DMS53 treated with DMSO at 0.1 percent for 48 hours (cell line): ENCODE results near the gene AKAP3.

Source experiments
- DNase-seq: peaks from one replicate; lab custom pipeline; 2025; ENCODE audit not compliant: unreplicated experiment; lab: John Stamatoyannopoulos, UW

AKAP3 gene

GRCh38 chr12:4648501-4649357, at the start of gene AKAP3, which contains the start of gene NDUFA9:
Gene AKAP3, minus strand, starts transcription at chr12:4649051. Its CDS starts 10,855 bp downstream, at chr12:4638196.
Gene NDUFA9, plus strand, starts transcription at chr12:4649114. Its CDS starts 13 bp downstream, at chr12:4649127.
- DNase-seq, result peak; percentile 100

GRCh38 chr12:4690760-4691159, 41.9 kb upstream of the AKAP3 start:
- no peak for DNase-seq

DNA sequence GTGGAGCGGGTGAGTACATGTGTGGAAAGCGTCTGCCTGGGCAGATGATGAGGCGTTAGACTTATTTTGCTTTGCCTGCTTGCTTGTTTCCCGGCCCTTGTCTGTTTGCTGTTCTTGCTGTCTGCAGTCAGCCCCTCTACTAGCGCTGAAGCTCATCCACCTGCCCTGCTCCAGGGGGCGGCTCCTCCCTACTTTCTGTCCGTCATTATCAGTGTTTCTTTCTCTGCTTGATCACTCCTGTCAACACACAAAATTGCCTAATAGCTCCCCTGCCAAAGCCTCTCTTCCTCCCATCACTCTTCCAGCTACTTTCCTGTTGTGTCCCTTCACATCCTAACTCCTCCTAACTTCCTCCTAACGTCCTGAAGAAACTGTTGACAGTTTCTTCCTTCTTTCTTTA, 36.5 kb upstream of the AKAP3 start:
- no peak for DNase-seq

GRCh38 chr12:4681732-4682131, 32.9 kb upstream of the AKAP3 start:
- DNase-seq, result no peak

GRCh38 chr12:4679711-4680110, 30.9 kb upstream of the AKAP3 start:
- DNase-seq, result no peak

GRCh38 chr12:4665236-4665635, 16.4 kb upstream of the AKAP3 start:
- DNase-seq, result no peak

DNA sequence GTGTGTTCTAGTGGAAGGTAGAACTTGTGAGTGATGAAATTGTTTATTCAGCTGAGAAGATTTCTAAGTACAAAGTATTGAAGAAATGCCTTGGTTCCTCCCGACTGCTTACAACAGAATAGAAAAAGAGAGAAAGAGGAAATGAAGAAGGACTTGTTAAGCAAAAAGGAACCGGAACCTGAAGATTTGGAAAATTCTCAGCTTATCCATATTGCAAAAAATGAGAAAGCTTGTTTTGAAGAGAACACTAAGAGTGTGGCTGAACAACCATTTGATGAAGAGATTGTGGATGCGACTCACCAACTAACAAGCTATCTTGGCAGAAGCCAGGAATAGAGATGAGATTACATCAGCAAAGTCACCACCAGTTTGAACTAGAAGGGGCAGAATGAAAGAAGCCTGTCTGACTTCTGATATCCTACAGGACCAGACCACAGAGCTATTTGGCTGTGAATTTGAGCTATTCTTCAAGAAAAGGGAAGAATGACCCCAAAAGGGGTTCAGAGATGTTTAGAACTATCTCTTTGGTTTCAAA, 15.2 kb upstream of the AKAP3 start:
- no peak for DNase-seq

GRCh38 chr12:4653691-4654090, 4.8 kb upstream of the AKAP3 start:
- DNase-seq, result no peak

GRCh38 chr12:4653257-4653656, 4.4 kb upstream of the AKAP3 start:
- DNase-seq, result no peak

DNA sequence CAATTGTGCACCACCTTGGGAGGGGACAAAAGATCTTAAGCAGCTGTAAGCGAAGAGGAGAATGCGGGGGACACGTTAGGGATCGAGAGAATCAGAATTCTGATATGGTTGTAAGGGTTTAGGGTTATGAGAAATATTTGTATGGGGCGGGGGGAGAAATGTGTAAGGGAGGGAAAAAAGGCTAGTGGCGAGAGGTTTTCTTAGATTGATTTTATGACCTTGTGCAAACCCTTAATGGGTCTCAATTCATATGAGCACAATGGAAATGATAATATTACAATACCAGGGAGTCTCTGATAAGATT, 459 bp upstream of the AKAP3 start:
- no peak for DNase-seq

GRCh38 chr12:4648104-4648500, 749 bp downstream of the AKAP3 start:
- peak; percentile 100 for DNase-seq

- no peak for DNase-seq
Observed at GRCh38 chr12:4645023-4645422, 3.8 kb downstream of the AKAP3 start.

GRCh38 chr12:4643747-4644146, 5.1 kb downstream of the AKAP3 start:
- DNase-seq, result no peak

GRCh38 chr12:4630262-4630661, 18.6 kb downstream of the AKAP3 start:
- no peak for DNase-seq

DNA sequence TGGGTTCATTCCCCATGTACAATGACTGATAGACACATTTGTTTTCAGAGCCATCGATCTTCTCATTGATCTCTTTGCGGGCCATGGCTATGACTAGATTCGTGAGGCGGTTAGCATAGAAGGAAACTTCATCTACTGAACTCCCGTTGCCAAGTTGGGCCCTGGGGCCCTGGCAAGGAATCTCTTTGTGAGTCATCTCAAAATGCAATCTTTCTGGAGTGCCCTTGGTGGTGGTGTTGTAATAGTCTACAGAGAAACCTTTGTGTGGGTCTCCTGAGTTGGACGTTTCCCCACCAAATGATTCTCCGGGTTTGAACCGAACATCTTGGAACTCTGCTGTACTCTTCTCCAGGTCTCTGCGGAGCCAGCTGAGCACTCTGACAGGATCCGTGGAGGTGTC, 20.4 kb downstream of the AKAP3 start:
- no peak for DNase-seq

DNA sequence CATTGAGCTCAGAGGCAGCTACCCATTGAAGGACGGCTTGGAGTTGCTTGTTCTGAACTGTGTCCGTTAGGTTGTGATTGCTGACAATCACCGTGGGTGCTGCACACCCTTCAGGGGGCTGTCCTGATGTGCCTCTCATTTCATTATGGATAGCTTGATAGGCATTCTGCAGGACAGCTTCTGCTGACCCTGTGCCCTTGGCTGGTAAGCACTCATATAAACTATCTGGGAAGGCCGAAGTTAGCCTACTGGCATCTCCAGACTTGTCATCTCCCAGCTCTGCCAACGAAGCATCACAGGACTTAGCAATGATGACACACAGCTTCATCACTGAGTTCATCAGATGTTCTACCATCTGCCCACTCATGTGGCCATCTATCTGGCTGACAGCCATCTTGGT, 22.3 kb downstream of the AKAP3 start:
- no peak for DNase-seq

DNA sequence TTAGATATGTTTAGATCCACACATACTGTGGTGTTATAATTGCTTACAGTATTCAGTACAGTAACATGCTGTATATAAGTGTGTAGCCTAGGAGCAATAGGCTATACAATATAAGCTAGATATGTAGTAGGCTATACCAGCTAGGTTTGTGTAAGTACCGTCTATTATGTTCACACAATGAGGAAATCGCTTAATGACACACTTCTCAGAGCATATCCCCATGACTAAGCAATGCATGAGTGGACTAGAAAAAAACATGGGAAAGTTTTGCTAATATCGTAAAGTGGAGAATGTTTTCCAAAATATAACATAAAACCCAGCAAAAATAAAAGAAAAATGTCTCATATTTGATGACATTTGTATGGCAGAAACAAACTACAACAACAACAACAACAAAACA, 27.3 kb downstream of the AKAP3 start:
- DNase-seq, result peak; percentile 66

DNA sequence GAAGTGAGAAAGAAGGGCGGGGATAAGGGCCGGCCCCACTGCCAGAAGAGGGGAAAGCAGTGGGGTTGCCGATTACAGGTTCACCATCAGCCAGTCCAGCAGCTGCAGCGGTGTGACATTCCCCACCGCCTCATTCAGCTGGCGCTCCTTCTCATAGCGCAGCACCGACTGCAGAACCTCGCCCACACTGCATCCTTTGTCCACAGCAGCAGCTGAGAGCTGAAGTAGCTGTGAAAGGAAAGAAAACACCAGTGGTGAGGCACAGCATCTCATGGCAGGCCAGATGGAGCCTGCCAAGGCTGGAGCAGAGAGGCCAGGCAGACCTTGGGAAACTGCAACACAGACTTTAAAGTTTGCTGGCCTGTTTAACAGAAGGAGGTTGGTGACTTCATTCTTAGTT, 33.2 kb downstream of the AKAP3 start:
- DNase-seq, result no peak

GRCh38 chr12:4610481-4610880, 38.4 kb downstream of the AKAP3 start:
- DNase-seq, result no peak

DNA sequence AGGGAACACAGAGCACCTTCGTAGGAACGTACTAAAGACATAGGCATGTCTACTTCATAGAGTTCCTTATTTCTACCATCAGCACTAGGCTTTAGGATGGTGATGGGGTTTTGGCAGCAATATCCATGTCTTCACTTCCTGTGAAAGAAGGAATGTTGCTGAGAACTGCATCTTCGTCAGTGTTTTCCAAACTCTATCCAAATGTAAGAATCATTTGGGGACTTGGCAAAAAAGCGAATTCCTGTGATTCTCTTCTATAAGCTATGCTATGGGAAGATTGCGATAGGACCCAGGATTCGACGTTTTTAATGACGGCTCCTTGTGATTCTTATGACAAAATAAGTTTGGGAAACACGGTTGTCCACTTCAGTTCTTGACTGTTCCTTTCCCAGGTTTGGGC, 39.8 kb downstream of the AKAP3 start:
- no peak for DNase-seq

DNA sequence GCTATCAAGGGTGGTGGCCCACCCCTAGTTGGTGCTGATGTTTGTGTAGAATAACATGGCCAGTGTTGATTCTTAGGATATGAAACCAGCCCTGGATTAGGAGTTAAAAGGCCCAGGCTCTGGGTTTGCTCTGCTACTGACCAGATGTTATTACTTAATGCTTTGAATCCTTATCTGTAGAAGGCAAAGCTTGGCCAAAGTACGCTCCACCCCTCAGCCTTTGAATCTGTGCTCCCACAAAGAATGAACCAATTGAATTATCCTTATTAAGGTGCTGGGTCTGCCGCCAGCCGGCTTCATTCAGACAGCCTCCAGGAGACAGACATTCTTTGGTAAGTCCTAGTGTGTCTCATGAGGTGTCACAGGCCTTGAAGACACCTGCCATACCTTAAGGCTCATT, 41.8 kb downstream of the AKAP3 start:
- DNase-seq, result no peak

DNA sequence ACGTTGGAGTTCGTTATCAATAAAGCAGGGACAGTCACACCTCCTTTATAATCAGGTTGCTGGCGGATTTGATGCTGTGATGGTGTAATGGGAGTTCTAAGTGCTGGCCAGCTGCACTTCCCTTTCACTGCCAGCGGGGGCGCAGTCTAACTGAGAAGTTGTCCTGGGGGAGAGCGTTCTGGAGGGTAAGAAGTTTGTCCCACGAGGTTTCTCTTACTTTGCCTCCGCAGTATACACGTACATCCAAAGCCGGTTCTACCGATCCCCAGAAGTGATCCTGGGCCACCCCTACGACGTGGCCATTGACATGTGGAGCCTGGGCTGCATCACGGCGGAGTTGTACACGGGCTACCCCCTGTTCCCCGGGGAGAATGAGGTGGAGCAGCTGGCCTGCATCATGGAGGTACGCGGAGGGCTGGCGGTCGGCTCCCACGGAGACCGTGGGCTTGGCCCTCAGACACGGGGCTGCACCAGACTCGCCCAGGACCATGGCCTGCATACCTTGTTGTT, 44.1 kb downstream of the AKAP3 start:
- DNase-seq, result peak; percentile 100

GRCh38 chr12:4603946-4604345, 44.9 kb downstream of the AKAP3 start:
- no peak for DNase-seq
